Measurements from ENCODE around the gene ARID1B. TPM values are rescaled to one million over a fixed set of nuclear protein-coding genes. Genes with fewer than 3 reads are reported as not detected.
A peak's percentile ranks its signal among the peaks of the same experiment; 100 is the strongest.

The ARID1B gene
- total RNA-seq, 2 donors from 2014 or later = 43.9 to 44.6 TPM

- no peak for DNase-seq (ENCODE audit: low spot score)
- no peaks in the 10 kb centered on the region for H3K9me3 ChIP-seq
- H3K36me3 ChIP-seq = no peaks in the 10 kb centered on the region
- TF ChIP-seq CTCF (IDR thresholded peaks at IDR 0.05) = no peak
- H3K4me1 ChIP-seq = peaks cover 0 to 82% of the 10 kb centered on the region in 2 donors
- no peak overlapping the region for H3K4me3 ChIP-seq
- no peaks in the 10 kb centered on the region for H3K27me3 ChIP-seq
- no peak overlapping the region for H3K27ac ChIP-seq
These were observed 104.8 kb downstream of the ARID1B start for GRCh38 chr6:156881687-156882629.

DNA sequence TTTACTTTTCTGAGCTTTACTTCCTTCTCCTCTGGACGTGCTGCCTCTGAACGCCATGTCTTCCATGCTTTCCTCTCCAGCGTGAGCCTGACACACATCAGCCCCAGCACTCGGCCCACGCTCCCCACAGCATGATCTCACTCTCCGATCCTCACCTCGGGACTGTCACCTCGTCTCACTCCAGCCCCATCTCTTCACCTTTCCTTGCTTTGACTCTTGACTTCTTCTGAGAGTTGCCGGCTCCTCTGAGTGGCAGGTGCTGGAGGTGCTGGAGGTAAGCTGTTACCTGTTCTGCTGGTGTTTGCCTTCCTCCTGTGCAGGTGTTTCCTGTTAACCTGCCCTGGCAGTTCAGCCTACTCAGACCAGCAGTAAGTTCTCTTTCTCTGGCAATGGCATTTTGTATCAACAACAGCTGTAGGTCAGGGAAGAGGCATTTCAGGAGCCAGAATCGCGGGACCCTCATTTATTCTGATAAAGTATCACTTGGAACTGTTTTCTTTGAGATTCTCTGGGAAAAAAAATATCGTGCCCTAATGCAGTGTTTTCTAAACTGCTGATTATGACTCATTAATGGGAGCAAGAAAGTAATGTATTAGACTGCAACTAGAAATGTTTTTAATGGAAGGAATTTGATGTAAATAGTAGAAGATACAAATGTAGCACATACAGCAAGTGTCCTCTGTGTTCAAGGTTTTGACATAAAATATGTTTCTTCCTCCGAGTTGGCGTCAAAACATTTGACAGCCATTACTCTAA is 106.5 kb downstream of the ARID1B start:
- Histone ChIP-seq H3K27ac (peak overlapping the region in 1 of 2 donors; percentile 10), H3K9me3 (no peaks in the 10 kb centered on the region), H3K4me3 (no peak overlapping the region), H3K27me3 (no peaks in the 10 kb centered on the region), H3K4me1 (peaks cover 0 to 83% of the 10 kb centered on the region in 2 donors), H3K36me3 (no peaks in the 10 kb centered on the region)
- TF ChIP-seq CTCF (IDR thresholded peaks at IDR 0.05) = no peak
- no peak for DNase-seq (ENCODE audit: low spot score)

DNA sequence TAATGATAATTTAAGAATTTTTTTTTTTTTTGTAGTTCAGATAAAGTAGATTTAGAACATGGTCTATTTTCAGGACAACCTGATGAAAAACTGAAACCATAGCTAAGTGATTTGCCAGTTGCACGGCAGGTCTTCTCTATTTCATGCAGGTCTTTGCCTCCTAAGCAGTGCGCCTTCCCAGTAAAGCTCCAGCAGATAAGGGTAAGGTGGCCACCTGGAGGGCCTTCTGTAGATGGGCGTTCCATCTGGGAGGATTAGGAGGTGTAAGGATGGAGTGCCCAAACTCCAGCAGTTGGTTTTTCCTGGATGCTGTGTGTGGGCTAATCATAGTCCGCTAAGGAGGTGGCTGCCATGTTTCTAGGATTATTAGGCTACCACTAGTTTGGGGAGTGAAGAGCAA is 107.1 kb downstream of the ARID1B start:
- no peak for TF ChIP-seq CTCF (IDR thresholded peaks at IDR 0.05)
- no peaks in the 10 kb centered on the region for H3K36me3 ChIP-seq
- peaks cover 0 to 84% of the 10 kb centered on the region in 2 donors for H3K4me1 ChIP-seq
- no peak for DNase-seq (ENCODE audit: low spot score)
- peak overlapping the region in 1 of 2 donors; percentile 15 for H3K27ac ChIP-seq
- H3K4me3 ChIP-seq = no peak overlapping the region
- no peaks in the 10 kb centered on the region for H3K9me3 ChIP-seq
- no peaks in the 10 kb centered on the region for H3K27me3 ChIP-seq

- Histone ChIP-seq H3K36me3 (no peaks in the 10 kb centered on the region), H3K27me3 (no peaks in the 10 kb centered on the region), H3K4me3 (no peak overlapping the region), H3K27ac (peak overlapping the region in 1 of 2 donors; percentile 52), H3K9me3 (no peaks in the 10 kb centered on the region), H3K4me1 (peaks cover 0 to 84% of the 10 kb centered on the region in 2 donors)
- DNase-seq (ENCODE audit: low spot score) = no peak
- no peak for TF ChIP-seq CTCF (IDR thresholded peaks at IDR 0.05)
These were observed 108.4 kb downstream of the ARID1B start for GRCh38 chr6:156885562-156885961.

GRCh38 chr6:156886409-156886808 is 109.2 kb downstream of the ARID1B start:
- H3K4me1 ChIP-seq = peaks cover 0 to 84% of the 10 kb centered on the region in 2 donors
- peak overlapping the region; percentile 18 to 52 for H3K27ac ChIP-seq
- no peak for DNase-seq (ENCODE audit: low spot score)
- no peaks in the 10 kb centered on the region for H3K27me3 ChIP-seq
- H3K36me3 ChIP-seq = no peaks in the 10 kb centered on the region
- TF ChIP-seq CTCF (IDR thresholded peaks at IDR 0.05) = no peak
- no peak overlapping the region for H3K4me3 ChIP-seq
- no peaks in the 10 kb centered on the region for H3K9me3 ChIP-seq
